Stimulated activated CD4-positive, alpha-beta T cell treated with anti-CD3 and anti-CD28 coated beads, Interleukin-15, amount 100 ng/mL, for 48 hours (primary cell): ENCODE measurements around the gene DZIP1.

Experiments
- DNase-seq, 2 donors: peaks; one replicate each; pipeline ENCODE4 v3.0.0-alpha.2; 2020; ENCODE audit warnings: low read depth in 2 of 2

DZIP1 gene

GRCh38 chr13:95546919-95547318, 97.6 kb downstream of the DZIP1 start:
- no peak for DNase-seq

- DNase-seq: no peak
Measured at GRCh38 chr13:95544293-95544692, 100.2 kb downstream of the DZIP1 start.

GRCh38 chr13:95541911-95542474, 102.5 kb downstream of the DZIP1 start:
- DNase-seq: no peak

GRCh38 chr13:95541308-95541707, 103.2 kb downstream of the DZIP1 start:
- DNase-seq: no peak

GRCh38 chr13:95540888-95541287, 103.6 kb downstream of the DZIP1 start:
- DNase-seq: no peak

- DNase-seq: no peak
Measured at GRCh38 chr13:95536632-95537241, 107.8 kb downstream of the DZIP1 start.

GRCh38 chr13:95535243-95535642, 109.3 kb downstream of the DZIP1 start:
- DNase-seq: no peak

GRCh38 chr13:95533545-95534160, 110.9 kb downstream of the DZIP1 start:
- no peak for DNase-seq

GRCh38 chr13:95530178-95530577, 114.3 kb downstream of the DZIP1 start:
- DNase-seq: no peak
